ENCODE results near the gene GALNT13.

- TF ChIP-seq REST (IDR thresholded peaks at IDR 0.05; ENCODE audit: insufficient read depth in 1 of 2, low read depth in 2 of 2, low read length in 2 of 2) (no peak), POLR2AphosphoS5 (IDR thresholded peaks at IDR 0.05; ENCODE audit: low read depth, low read length) (no peak), TAF1 (IDR thresholded peaks at IDR 0.05; ENCODE audit: borderline replicate concordance, insufficient read depth, low read length) (no peak), SIN3A (IDR thresholded peaks at IDR 0.05; ENCODE audit: borderline replicate concordance, insufficient read depth, low read length) (no peak), FOXP2 (optimal IDR thresholded peaks at IDR 0.05; ENCODE audit: borderline replicate concordance, extremely low read depth, extremely low read length, insufficient read depth) (no peak)
These were observed 572.2 kb downstream of the GALNT13 start for GRCh38 chr2:154443919-154444318.

Measured in PFSK-1 (cell line).